NCI-H146 (cell line): ENCODE data around the gene PSTPIP2.
"Not testable (repeated sequence)": the region's sequence is repeated elsewhere in the genome, so short reads cannot be mapped to it uniquely, and the experiment has no call there.

ENCODE experiments used
- DNase-seq: peaks from one replicate; lab custom pipeline; 2025; lab: John Stamatoyannopoulos, UW

Gene PSTPIP2, protein sequence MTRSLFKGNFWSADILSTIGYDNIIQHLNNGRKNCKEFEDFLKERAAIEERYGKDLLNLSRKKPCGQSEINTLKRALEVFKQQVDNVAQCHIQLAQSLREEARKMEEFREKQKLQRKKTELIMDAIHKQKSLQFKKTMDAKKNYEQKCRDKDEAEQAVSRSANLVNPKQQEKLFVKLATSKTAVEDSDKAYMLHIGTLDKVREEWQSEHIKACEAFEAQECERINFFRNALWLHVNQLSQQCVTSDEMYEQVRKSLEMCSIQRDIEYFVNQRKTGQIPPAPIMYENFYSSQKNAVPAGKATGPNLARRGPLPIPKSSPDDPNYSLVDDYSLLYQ

DNA sequence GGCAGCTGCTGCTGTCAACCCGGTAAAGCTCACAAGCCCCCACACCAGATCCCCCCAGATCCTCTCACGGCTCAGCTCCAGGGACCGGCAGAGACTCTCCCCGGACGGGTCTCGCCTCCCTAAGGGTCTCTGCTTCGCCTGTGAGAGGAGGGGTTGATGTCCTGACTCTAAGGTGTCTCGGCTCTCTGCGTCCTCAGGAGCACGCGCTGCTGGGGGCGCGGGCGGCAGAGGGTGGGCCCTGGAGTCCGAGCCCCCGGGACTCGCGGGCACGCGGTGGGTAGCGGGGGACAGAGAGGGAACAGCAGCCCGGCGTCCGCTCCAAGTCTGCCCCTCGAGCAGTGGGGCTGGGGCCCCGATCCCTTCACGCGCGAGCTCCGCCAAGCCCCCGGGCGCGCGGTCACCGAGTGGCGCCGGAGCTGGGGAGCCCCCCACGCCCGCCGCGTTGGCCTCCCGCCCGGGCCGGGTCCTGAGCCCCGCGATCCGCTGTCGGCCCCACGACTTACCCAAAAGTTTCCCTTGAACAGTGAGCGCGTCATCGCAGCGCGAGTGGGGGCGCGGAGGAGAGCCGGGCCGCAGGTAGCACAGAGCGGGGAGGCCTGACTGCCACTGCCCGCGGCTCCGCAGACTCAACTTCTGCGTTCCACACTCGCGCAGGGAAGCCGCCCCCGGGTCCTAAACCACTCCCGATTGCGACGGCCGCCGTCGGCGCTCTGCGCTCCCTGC, at the start of gene PSTPIP2:
PSTPIP2 (minus strand) TSS at position 608 of the 723 bp plus-strand sequence; CDS start at position 536, 72 bp downstream.
- DNase-seq: peak; percentile 75

DNA sequence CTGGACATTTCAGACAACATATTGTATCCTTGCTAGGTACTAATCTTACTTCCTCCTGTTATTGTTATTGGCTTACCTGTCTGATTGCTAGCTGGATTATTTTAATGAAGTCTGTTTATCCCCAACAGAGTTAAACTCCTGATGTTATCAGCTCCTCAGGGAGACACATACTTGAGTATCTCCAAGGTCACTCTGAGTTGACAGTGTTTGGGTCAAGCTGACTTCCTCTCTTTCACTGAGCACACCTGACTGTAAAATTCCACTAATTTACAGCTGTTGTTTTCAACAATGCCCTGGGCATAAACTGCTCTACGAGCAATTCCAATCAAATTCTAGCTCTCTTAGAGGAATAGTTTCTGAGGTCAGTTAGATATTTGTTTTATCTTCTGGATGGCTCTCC, 41.7 kb upstream of the PSTPIP2 start:
- no peak for DNase-seq

DNA sequence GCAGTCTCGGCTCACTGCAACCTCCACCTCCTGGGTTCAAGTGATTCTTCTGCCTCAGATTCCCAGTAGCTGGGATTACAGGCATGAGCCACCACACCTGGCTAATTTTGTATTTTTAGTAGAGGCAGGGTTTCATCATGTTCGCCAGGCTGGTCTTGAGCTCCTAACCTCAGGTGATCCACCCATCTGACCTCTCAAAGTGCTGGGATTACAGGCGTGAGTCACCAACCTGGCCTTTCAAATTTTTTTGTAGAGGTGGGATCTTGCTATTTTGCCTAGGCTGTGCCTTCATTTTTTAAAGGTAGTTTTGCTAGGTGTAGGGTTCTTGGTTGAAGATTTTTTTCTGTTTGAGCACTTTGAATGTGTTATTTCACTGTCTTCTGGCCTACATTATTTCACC, 38.3 kb upstream of the PSTPIP2 start:
- DNase-seq: no peak

DNA sequence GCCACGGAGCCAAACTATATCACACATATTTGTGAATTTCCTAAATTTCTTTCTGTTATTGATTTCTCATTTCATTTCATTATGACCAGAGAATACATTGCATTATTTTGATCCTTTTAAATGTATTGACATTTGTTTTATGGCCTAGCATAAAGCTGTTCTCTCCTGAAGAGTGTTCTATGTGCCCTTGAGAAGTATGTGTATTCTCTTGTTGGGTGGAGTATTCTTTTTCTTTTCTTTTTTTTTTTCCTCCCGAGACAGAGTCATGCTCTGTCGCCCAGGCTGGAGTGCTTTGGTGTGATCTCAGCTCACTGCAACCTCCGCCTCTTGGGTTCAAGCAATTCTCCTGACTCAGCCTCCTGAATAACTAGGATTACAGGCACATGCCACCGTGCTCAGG, 37.3 kb upstream of the PSTPIP2 start:
- no peak for DNase-seq

DNA sequence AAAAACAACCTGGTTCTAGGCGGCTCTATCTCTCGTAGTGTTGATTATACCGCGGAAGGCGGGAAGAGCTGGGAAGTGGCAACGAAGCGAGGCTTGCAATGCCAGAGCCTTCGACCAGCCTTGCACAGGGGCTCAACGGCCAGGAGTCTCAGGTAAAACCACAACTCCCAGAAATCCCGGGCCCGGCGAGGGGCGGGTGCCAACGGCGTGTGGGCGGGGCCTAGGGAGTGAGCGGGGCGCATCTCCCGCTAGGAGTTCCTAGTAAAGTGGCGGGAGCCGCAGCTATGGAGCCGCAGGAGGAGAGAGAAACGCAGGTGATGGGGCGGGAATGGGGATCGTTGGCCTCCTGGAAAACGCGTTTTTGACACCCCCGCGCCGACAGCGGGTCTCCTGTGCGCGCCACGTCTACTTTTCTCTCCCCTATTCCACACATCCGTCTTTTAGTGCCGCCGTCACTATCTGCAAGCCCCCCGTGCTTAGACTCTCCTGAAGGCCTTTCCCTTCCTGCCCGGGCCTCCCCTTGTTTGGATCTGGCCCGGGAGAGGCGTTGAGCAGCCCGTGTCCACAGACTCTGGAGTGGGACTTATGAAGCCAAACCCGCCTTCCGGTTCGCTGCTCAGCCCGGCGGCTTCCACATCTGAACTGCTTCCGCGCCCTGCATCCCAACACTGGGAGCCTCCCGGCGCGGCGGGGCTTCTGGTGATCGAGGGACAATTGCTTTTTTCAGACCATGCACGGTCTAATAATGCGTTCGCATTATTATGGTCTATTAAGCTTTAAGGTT, 32.3 kb upstream of the PSTPIP2 start, which contains the start of gene HAUS1:
HAUS1 (plus strand) TSS at position 258 of the 784 bp plus-strand sequence; CDS start at position 285, 27 bp downstream.
- DNase-seq: peak; percentile 99

DNA sequence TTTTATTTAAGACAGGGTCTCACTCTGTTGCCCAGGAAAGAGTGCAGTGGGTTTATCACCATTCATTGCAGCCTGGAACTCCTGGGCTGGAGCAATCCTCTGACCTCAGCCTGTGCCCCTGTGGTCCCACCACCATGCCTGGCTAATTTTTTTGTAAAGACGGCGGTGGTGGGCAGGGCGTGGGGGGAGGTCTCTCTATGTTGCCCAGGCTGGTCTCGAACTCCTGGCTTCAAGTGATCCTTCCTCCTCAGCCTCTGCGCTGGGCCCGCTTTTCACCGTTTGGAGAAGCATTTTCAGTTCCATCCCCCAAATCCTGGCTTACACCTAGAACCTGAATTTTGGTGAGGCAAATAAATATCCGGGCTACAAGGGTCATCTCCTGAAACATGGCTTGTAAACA, 27.4 kb upstream of the PSTPIP2 start:
- DNase-seq: no peak

DNA sequence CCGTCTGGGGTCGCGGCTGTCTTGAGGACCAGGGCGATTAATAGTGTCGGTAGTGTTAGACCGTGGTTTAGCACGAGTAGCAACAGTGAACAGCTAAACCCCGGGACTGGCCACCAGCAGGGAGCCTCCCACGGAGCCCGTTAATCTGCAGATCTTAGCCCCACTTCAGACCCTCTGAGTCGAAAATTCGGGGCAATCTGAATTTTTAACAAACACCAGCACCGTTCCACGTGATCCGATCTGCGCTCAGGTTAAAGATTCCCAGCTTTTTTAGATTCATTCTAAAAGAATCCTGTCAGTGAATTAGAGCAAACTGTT, 26.5 kb upstream of the PSTPIP2 start:
- no peak for DNase-seq

DNA sequence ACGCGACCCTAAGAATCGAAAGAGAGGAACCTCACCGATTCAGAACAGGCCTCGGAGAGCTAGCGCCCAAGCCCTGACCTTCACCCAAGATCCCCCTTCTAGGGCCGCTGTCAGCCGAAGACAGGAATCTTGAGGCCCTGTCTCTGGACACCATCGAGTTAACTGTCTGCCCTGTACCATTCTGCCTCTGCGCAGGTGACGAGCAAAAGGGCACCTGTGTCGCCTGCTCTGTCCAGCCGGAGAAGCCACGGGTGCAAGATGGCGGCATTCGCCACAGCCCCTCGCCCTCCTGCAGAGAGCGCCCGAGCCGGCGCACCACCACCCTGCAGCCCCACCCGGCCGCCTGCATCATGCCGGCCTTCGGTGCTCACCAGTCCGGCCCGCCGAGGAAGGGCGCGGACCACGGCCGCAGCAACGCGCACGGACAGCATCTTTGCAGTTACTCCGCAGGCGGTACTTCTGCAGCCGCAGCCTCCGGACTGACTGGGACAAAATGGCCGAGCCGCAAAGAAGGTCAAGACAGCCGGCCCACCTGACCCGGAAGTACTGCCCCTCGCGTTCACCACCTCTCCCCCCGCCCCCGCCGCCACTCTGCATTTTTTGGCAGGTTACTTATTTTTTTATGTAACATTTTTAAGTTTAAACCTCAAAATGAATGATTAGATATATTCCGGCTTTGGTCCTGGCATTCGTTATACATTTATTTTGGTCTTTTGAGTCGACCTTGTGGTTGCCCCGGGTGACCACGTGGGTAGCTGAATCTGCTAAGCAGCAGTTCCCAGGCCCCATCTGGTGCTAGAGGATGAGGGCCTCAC, 25.9 kb upstream of the PSTPIP2 start, which contains the start of gene ATP5F1A:
ATP5F1A (minus strand) TSS at position 496 of the 815 bp plus-strand sequence; CDS start at position 431, 65 bp downstream.
- DNase-seq: peak; percentile 95

DNA sequence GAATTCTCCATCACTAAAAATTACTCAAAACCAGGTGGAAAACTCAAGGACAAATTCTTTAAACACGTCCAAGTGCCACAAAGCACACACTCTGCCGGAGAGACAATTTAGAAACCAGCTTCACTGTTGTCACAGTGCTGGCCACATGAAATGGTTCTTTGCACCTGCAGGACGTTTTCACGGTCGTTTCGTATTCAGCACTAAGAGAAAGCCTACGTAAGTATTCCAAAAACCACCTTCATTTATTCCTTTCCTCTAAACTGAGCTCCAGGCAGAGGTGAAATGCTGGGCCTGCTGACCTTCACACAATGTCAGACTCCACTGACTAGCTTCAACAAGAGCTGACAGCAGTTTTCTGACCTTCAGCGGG, 25.4 kb upstream of the PSTPIP2 start:
- DNase-seq: no peak

DNA sequence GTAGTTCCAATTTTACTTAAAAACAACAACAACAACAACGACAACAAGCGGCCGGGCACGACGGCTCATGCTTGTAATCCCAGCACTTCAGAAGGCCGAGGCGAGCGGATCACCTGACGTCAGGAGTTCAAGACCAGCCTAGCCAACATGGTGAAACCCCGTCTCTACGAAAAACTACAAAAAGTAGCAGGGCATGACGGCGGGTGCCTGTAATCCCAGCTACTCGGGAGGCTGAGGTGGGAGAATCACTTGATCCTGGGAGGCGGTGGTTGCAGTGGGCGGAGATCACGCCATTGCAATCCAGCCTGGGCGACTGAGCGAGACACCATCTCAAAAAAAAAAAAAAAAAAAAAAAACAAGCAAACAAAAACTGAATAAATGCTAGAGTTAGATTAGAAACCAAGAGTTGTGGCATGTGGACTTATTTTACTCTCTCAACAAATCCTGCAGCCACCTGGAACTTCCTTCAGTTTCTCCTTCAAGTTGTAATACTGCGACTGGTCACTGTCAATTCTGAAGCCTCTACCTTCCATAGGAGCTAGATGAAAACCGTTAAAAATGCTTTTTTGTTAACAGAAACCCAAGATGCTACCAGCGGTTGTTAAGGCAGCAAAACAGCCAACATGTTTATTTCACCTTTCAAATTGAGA, 24.7 kb upstream of the PSTPIP2 start:
- no peak for DNase-seq

DNA sequence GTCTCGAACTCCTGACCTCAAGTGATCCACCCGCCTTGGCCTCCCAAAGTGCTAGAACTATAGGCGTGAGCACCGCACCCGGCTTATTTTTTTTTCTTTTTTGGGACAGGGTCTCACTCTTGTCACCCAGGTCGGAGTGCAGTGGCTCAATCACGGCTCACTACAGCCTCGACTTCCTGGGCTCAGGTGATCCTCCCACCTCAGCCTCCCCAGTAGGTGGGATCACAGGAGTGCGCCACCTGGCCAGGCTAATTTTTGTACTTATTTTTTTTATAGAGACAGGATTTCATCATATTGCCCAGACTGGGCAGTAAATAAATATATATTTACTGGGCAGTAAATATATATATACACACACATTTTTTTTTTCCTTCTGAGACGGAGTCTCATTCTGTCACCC, 23.5 kb upstream of the PSTPIP2 start:
- DNase-seq: no peak

DNA sequence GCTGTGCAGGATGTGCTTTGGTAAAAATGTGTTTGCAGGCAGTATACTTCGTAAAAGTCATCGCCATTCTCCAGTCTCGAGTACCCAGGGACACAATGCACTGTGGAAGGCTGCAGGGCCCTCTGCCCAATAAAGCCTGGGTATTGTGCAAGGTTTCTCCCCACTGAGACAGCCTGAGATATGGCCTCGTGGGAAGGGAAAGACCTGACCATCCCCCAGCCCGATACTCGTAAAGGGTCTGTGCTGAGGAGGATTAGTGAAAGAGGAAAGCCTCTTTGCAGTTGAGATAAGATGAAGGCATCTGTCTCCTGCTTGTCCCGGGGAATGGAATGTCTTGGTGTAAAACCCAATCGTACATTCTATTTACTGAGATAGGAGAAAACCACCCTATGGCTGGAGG, 16.4 kb upstream of the PSTPIP2 start:
- DNase-seq: not testable (repeated sequence)

DNA sequence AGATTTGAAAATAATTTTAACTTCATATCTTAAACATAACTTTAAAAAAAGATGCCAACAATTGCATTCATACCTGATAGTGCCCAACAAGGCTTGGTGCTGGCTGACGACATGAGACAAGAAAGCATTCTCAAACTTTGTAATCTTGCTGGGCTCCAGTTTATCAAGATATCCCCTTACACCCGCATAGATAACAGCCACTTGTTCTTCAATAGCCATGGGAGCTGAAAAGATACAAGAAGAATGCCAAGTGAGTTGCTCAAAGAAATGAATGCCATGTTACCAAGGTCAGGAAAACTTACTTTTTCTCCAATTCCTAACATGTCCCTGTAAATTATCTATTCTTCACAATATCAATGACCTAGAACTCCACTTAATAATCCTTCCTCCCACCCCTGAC, 12.4 kb upstream of the PSTPIP2 start:
- DNase-seq: no peak

DNA sequence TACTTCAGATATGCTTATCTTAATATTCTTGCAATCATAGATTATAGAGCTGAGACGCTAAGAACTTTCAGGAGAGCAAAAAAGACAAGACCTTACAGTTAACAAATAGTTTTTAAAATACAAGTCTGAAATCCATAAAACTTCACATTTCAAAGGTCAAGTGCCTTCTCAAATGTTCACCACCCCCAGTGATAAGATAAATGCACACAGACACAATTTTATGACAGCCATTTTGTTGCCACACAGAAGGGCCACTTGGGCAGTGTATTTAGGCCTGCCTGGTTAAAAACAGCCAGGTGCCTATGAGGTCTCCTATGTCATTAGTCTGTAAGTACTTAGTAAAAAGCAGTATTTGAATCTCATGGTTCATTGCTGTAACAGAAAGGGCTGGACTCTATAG, 8.1 kb upstream of the PSTPIP2 start:
- DNase-seq: no peak

DNA sequence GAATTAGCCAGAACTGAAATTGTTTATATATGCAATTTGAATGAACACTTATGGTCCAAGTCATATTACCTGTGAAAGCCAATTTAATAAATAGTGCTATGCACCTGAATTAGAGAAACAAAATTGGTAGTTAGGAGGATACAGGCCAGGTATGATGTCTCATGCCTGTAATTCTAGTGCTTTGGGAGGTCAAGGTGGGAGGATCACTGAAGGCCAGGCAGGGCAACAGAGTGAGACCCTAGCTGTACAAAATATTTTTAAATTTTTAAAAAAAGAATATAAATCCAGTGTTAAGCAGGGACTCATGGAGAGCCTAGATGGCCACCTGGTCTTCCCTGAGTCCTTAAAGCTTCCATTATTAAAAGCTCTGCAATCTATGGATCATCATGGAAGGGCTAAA, 7.3 kb upstream of the PSTPIP2 start:
- DNase-seq: no peak

DNA sequence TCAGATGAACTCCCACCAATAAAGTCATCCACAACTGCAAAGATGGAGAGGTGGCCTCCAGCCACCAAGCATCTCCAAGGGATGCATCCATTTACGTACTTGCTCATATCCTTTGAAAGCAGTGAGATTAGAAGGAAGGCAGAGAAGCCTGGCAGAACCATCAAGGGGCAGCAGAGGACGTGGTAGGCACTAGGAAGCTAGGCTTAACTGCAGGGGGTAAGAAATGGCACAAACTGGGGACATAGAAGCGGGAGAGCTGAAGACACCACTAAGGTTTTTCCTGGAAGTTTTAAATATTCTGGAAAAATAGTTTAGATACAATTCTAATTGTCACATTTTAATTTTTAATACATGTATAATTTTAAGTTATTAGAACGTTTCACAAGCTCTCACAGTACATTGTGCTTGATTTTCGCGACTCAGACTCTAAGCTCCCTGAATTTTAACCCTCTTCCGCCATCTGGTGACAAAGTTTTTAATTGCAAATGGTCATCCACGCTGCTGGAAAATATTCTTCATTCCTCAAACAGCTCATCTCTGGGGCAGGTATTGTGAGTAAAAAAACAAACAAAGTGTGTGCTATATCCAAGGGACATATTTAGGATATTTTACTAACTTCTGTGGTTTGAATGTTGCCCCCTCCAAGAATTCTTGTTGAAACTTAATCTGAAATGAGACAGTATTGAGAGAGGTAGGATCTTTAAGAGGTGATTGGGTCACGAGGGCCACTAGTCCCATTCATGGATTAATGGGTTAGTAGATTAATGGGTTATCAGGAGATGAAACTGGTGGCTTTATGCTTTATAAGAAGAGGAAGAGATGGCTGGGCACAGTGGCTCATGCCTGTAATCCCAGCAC, 1.6 kb upstream of the PSTPIP2 start:
- DNase-seq: peak; percentile 76

DNA sequence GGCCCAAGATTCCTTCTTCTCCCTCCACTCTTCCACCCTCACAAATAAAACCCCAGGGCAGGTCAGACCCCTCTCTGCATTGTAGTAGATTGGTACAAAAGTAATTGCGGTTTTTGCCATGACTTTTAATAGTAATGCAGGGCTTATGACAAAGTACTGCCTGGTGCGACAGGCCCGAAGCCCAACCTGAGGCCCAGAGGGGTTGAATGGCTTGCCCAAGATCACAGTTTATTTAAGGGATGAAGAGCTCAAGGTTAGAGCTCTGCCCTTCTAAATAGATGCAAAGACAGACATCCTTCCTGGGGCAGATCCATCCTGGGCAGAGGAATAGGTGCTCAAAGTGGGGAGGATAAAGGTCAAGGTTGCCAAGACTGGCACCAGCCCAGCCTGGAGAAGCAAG, 899 bp upstream of the PSTPIP2 start:
- no peak for DNase-seq

DNA sequence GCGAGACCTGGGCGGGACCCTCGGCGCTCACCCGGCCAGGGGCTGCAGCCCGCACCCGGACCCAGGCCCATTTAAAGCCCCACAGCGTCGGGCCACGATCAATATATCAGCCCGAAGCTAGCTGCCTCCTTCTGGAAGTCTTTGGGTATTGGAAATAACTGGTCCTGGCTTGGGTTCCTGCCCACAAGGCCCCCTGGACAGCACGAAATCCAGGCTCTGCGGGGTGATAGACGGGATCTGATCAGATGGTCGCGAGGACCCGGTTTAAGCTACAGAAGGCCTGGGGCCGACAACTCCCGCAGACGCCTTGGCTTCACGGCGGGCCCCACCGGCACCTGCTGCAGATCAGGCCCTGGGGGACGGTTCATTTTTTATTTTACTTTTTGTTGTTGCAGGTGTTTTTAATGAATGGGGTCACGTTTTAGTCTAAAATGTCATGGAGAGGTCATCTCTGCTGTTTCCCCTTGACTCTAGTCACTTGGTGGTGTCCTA, 362 bp upstream of the PSTPIP2 start:
- no peak for DNase-seq

DNA sequence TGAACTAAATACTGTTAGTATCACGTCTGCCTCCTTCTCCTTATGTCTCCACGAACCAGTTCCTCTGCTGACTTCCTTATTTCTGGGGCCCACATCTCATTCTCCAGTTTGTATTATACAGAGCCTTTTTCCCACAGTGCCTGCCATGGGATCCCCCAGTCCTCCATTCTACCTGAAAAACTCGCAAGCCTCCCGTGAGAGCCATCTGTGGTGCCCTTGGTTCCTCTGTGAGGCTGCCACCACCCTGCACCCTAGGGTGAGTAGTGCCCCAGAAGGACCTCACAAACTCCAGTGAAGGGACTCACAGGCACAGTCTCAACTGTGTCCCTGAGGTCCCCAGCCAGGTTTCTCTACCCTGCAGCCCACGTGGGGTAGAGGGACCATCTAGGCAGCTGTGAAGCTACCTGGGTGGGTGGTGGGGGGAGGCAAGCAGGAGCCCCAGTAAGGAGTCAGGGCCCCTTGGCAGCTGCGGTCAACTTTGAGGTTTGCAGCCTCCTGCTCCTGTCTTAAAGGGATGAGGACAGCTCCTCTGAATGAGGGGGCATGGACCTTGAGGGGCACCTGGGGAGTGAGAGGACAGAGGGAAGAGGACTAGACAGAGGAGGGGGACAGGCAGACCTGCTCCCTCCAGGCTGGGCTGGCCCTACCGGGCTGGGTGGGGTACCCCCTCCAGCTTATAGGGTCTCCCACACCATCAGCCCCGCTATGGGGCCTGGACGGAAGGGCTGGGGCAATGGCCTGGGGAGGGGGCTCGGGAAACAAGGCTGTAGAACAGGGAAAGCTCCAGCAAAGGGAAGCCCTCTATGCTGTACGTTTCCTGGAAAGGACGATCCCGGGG, 1.0 kb downstream of the PSTPIP2 start:
- no peak for DNase-seq
